OCI-LY1 (cell line): Measurements from ENCODE around the gene P2RX4.

ENCODE experiments used
- H2AFZ ChIP-seq: fragments of 200-600 bp; sonication (generic), shearing (Covaris generic); 2 replicates; pipeline ENCODE4 v1.6.0; 2014; ENCODE audit warnings: antibody characterized with exemption, mild to moderate bottlenecking, low read length
- H3F3A ChIP-seq: fragments of 200-600 bp; sonication (generic), shearing (Covaris generic); 2 replicates; pipeline ENCODE4 v1.6.0; 2014; ENCODE audit warnings: mild to moderate bottlenecking, antibody characterized with exemption, low read length, moderate library complexity; ENCODE audit not compliant: insufficient read depth
- H3K27ac ChIP-seq: fragments of 200-600 bp; sonication (generic); 2 replicates; pipeline ENCODE4 v1.5.1; 2014; ENCODE audit warnings: low read length, mixed run types, mild to moderate bottlenecking, low read depth; ENCODE audit not compliant: poor library complexity, severe bottlenecking
- H3K27me3 ChIP-seq: fragments of 200-600 bp; sonication (generic); 2 replicates; pipeline ENCODE4 v1.6.0; 2014; ENCODE audit warnings: antibody characterized with exemption, mild to moderate bottlenecking, low read length, moderate library complexity; ENCODE audit not compliant: insufficient read depth
- H3K36me3 ChIP-seq: fragments of 200-600 bp; sonication (generic); 2 replicates; pipeline ENCODE4 v1.6.1; 2014; ENCODE audit warnings: mild to moderate bottlenecking, antibody characterized with exemption, low read length, moderate library complexity, mixed read lengths; ENCODE audit not compliant: insufficient read depth
- H3K4me1 ChIP-seq: fragments of 200-600 bp; sonication (generic); 2 replicates; pipeline ENCODE4 v1.5.1; 2014; ENCODE audit warnings: mild to moderate bottlenecking, low read length, moderate library complexity; ENCODE audit not compliant: insufficient read depth, severe bottlenecking
- H3K4me2 ChIP-seq: fragments of 200-600 bp; sonication (generic), shearing (Covaris generic); 2 replicates; pipeline ENCODE4 v1.6.1; 2014; ENCODE audit warnings: low read length
- H3K4me3 ChIP-seq: fragments of 200-600 bp; sonication (generic); 2 replicates; pipeline ENCODE4 v1.5.1; 2014; ENCODE audit warnings: low read length, low read depth, mild to moderate bottlenecking, mixed read lengths; ENCODE audit not compliant: poor library complexity, severe bottlenecking
- H3K79me2 ChIP-seq: fragments of 200-600 bp; shearing (Covaris generic); 2 replicates; pipeline ENCODE4 v1.6.1; 2016; ENCODE audit warnings: mixed run types, low read length, mixed read lengths; ENCODE audit not compliant: insufficient read depth
- H3K9ac ChIP-seq: fragments of 200-600 bp; sonication (generic), shearing (Covaris generic); 2 replicates; pipeline ENCODE4 v1.6.1; 2014; ENCODE audit warnings: mild to moderate bottlenecking, low read length, mixed read lengths
- H3K9me2 ChIP-seq: fragments of 200-600 bp; sonication (generic), shearing (Covaris generic); 2 replicates; pipeline ENCODE4 v1.6.1; 2014; ENCODE audit warnings: low read depth, mild to moderate bottlenecking, low read length, mixed read lengths
- H3K9me3 ChIP-seq: fragments of 200-600 bp; shearing (Covaris generic); 2 replicates; pipeline ENCODE4 v1.6.1; 2014; ENCODE audit warnings: low read length, mixed read lengths
- H4K20me1 ChIP-seq: fragments of 200-600 bp; sonication (generic), shearing (Covaris generic); 2 replicates; pipeline ENCODE4 v1.6.0; 2016; ENCODE audit warnings: mild to moderate bottlenecking, low read length; ENCODE audit not compliant: insufficient read depth
- TF ChIP-seq, protein P1 (sequence below): fragments of 200-600 bp; sonication (generic), shearing (Covaris generic); IDR thresholded peaks from 2 replicates; pipeline ENCODE4 v1.5.1; 2017; ENCODE audit warnings: mild to moderate bottlenecking, antibody characterized with exemption, low read length, moderate library complexity, mixed read lengths

The P2RX4 gene

GRCh38 chr12:121283388-121283787 lies 73.5 kb downstream of the P2RX4 start:
- no peak overlapping the region for H3K27ac ChIP-seq
- H3K27me3 ChIP-seq = no peaks in the 10 kb centered on the region
- no peak overlapping the region for H3K4me2 ChIP-seq
- H3K4me3 ChIP-seq = no peak overlapping the region
- no peak overlapping the region for H3K9ac ChIP-seq
- no peaks in the 10 kb centered on the region for H3K9me3 ChIP-seq
- TF ChIP-seq, protein P1, sequence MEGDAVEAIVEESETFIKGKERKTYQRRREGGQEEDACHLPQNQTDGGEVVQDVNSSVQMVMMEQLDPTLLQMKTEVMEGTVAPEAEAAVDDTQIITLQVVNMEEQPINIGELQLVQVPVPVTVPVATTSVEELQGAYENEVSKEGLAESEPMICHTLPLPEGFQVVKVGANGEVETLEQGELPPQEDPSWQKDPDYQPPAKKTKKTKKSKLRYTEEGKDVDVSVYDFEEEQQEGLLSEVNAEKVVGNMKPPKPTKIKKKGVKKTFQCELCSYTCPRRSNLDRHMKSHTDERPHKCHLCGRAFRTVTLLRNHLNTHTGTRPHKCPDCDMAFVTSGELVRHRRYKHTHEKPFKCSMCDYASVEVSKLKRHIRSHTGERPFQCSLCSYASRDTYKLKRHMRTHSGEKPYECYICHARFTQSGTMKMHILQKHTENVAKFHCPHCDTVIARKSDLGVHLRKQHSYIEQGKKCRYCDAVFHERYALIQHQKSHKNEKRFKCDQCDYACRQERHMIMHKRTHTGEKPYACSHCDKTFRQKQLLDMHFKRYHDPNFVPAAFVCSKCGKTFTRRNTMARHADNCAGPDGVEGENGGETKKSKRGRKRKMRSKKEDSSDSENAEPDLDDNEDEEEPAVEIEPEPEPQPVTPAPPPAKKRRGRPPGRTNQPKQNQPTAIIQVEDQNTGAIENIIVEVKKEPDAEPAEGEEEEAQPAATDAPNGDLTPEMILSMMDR = no peak
- H4K20me1 ChIP-seq = no peaks in the 10 kb centered on the region
- H3K79me2 ChIP-seq = no peaks in the 10 kb centered on the region
- no peaks in the 10 kb centered on the region for H3K9me2 ChIP-seq
- no peak overlapping the region for H2AFZ ChIP-seq
- no peaks in the 10 kb centered on the region for H3F3A ChIP-seq
- H3K36me3 ChIP-seq = peaks cover 11% of the 10 kb centered on the region; the same call in 1 of the 2 replicates
- peaks cover 5% of the 10 kb centered on the region for H3K4me1 ChIP-seq
